Ascending aorta (tissue), 2 donors: ENCODE data around the gene CCDC86. TPM values are rescaled to one million over a fixed set of nuclear protein-coding genes. Genes with fewer than 3 reads are reported as not detected.

Experiments used
- DNase-seq, 2 donors: peaks; one replicate each; pipeline ENCODE4 v3.0.0-alpha.2; 2019; ENCODE audit warnings: low spot score in 2 of 2
- H3K27ac ChIP-seq, 2 donors: fragments of 200-600 bp; sonication (generic); one replicate each; pipeline ENCODE4 v1.5.1; 2016 to 2017; ENCODE audit warnings: mild to moderate bottlenecking in 1 of 2
- H3K27me3 ChIP-seq: fragments of 200-600 bp; sonication (generic); one replicate; pipeline ENCODE4 v1.5.1; 2017
- H3K36me3 ChIP-seq, 2 donors: fragments of 200-600 bp; sonication (generic); one replicate each; pipeline ENCODE4 v1.5.1; 2016
- H3K4me1 ChIP-seq, 2 donors: fragments of 200-600 bp; sonication (generic); one replicate each; pipeline ENCODE4 v1.5.1; 2016 to 2017; ENCODE audit warnings: mild to moderate bottlenecking in 1 of 2
- H3K4me3 ChIP-seq, 2 donors: fragments of 200-600 bp; sonication (generic); one replicate each; pipeline ENCODE4 v1.5.1; 2016 to 2017; ENCODE audit warnings: mild to moderate bottlenecking in 1 of 2
- H3K9me3 ChIP-seq, 2 donors: fragments of 200-600 bp; sonication (generic); one replicate each; pipeline ENCODE4 v1.5.1; 2016
- intact Hi-C: fragments of 100-400 bp; cut with DNase I; formaldehyde crosslinking; loops from one replicate; pipeline ENCODE4 v1.15.1; 2023
- total RNA-seq: library from RNA; depleted of rRNA; stranded (reverse); fragments of >200 nt; gene quantifications from one replicate; pipeline ENCODE4 v1.1.0, GENCODE V29; 2016
- TF ChIP-seq, protein P1 (sequence below), 3 experiments: fragments of 200-600 bp in 2 of 3; fragments of 450-650 bp in 1 of 3; sonication (generic) in 2 of 3; IDR thresholded peaks; one replicate each; pipeline ENCODE4 v1.5.1; 2016 to 2019; ENCODE audit warnings: antibody characterized with exemption in 3 of 3, mild to moderate bottlenecking in 1 of 3, moderate library complexity in 1 of 3

Gene CCDC86
- total RNA-seq, 1 donor from 2014 or later, result 16.0 TPM

DNA sequence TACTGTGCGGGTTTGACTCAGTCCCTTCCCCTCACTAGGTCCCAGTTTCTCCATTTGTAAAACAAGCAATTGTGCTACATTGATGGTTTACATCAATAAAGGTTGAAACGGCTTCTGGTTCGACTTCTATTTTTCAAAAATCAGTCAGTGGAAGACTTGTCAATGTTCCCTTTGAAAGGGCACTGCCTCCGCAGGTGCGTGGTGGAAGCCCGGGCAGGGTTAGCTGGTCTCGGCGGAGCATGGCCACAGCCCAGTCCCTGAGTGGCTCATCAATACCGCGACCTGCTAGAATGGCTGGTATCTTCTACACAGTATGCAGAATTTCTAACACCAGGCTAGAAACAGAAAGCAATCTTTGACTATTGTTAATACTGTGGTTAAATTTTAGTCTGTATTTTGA, 40.7 kb upstream of the CCDC86 start:
- H3K4me1 ChIP-seq, result no peaks in the 10 kb centered on the region
- intact Hi-C loops, result no loop called here
- TF ChIP-seq, protein P1, sequence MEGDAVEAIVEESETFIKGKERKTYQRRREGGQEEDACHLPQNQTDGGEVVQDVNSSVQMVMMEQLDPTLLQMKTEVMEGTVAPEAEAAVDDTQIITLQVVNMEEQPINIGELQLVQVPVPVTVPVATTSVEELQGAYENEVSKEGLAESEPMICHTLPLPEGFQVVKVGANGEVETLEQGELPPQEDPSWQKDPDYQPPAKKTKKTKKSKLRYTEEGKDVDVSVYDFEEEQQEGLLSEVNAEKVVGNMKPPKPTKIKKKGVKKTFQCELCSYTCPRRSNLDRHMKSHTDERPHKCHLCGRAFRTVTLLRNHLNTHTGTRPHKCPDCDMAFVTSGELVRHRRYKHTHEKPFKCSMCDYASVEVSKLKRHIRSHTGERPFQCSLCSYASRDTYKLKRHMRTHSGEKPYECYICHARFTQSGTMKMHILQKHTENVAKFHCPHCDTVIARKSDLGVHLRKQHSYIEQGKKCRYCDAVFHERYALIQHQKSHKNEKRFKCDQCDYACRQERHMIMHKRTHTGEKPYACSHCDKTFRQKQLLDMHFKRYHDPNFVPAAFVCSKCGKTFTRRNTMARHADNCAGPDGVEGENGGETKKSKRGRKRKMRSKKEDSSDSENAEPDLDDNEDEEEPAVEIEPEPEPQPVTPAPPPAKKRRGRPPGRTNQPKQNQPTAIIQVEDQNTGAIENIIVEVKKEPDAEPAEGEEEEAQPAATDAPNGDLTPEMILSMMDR (IDR thresholded peaks at IDR 0.05), result no peak
- no peaks in the 10 kb centered on the region for H3K36me3 ChIP-seq
- no peaks in the 10 kb centered on the region for H3K27me3 ChIP-seq
- H3K9me3 ChIP-seq, result no peaks in the 10 kb centered on the region
- no peak overlapping the region for H3K27ac ChIP-seq
- no peak for DNase-seq
- H3K4me3 ChIP-seq, result no peak overlapping the region

DNA sequence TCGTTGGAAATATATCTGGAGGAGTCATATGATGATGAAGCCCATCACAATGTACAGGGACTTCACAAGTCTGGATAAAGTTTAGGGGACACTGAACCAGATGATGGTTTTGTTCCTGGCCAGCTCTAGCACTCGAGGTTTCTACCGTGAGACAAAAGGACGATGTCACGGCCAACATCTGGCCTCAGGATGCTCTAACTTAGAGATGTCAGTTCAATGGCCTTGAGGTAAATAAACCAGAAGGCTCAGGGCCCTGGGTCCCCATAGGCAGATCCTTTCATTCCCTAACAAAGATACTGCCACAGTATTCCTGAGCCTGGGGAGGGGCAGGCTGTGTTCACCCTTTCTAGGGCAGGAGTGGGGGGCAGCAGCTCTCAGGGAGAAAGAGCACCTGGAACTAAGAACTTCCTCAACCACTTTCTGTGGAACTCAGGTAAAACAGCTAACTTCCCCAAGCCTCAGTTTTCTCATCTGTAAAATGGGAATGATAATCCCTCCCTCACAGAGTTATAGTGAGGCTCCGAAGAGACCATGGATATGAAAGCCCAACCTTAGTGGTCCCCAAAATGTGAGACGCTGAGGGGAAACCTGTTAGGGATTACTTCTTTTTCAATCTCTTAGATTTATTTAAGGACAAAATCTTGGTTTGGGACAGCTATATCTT, 38.5 kb upstream of the CCDC86 start:
- Histone ChIP-seq H3K4me1 (no peaks in the 10 kb centered on the region), H3K27ac (no peak overlapping the region), H3K9me3 (no peaks in the 10 kb centered on the region), H3K36me3 (no peaks in the 10 kb centered on the region), H3K27me3 (no peaks in the 10 kb centered on the region), H3K4me3 (no peak overlapping the region)
- DNase-seq, result no peak
- TF ChIP-seq, protein P1 (IDR thresholded peaks at IDR 0.05), result no peak
- intact Hi-C loops, result no loop called here

GRCh38 chr11:60809249-60809648, 32.7 kb upstream of the CCDC86 start:
- no peak overlapping the region for H3K27ac ChIP-seq
- H3K9me3 ChIP-seq, result no peaks in the 10 kb centered on the region
- no peaks in the 10 kb centered on the region for H3K27me3 ChIP-seq
- TF ChIP-seq, protein P1 (IDR thresholded peaks at IDR 0.05), result no peak
- no peak overlapping the region for H3K4me3 ChIP-seq
- no peak for DNase-seq
- H3K36me3 ChIP-seq, result no peaks in the 10 kb centered on the region
- H3K4me1 ChIP-seq, result no peaks in the 10 kb centered on the region
- intact Hi-C loops, result no loop called here

DNA sequence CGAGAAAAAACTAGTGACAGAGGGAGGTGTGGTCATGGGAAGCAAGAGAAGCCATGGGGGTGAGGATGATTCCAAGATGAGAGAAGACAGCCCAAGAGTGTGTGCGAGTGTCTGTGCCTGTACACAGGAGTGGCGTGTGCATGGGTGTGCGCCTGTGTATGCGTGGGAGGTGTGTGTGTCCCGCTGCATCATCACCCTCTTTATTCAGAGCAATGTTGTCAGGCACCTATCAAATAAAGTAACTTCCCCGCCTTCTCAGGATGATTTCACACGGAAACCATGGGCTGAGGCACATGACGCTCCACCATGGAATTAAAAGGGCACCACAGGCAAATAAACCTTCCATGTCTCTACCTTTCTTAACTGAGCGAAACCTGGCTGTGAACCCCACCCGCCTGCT, 32.2 kb upstream of the CCDC86 start:
- no peaks in the 10 kb centered on the region for H3K27me3 ChIP-seq
- no peaks in the 10 kb centered on the region for H3K9me3 ChIP-seq
- intact Hi-C loops, result no loop called here
- TF ChIP-seq, protein P1 (IDR thresholded peaks at IDR 0.05), result no peak
- no peaks in the 10 kb centered on the region for H3K4me1 ChIP-seq
- no peak overlapping the region for H3K4me3 ChIP-seq
- H3K36me3 ChIP-seq, result no peaks in the 10 kb centered on the region
- no peak overlapping the region for H3K27ac ChIP-seq
- DNase-seq, result no peak

- intact Hi-C loops, result no loop called here
- H3K27me3 ChIP-seq, result no peaks in the 10 kb centered on the region
- no peaks in the 10 kb centered on the region for H3K4me1 ChIP-seq
- no peaks in the 10 kb centered on the region for H3K9me3 ChIP-seq
- no peaks in the 10 kb centered on the region for H3K36me3 ChIP-seq
- no peak for DNase-seq
- no peak overlapping the region for H3K4me3 ChIP-seq
- H3K27ac ChIP-seq, result no peak overlapping the region
- TF ChIP-seq, protein P1 (IDR thresholded peaks at IDR 0.05), result no peak
Observed at GRCh38 chr11:60810151-60810550, 31.8 kb upstream of the CCDC86 start.

GRCh38 chr11:60810569-60810968, 31.3 kb upstream of the CCDC86 start:
- H3K36me3 ChIP-seq, result no peaks in the 10 kb centered on the region
- intact Hi-C loops, result no loop called here
- no peaks in the 10 kb centered on the region for H3K9me3 ChIP-seq
- no peak overlapping the region for H3K27ac ChIP-seq
- H3K4me1 ChIP-seq, result no peaks in the 10 kb centered on the region
- H3K27me3 ChIP-seq, result no peaks in the 10 kb centered on the region
- no peak overlapping the region for H3K4me3 ChIP-seq
- no peak for DNase-seq
- TF ChIP-seq, protein P1 (IDR thresholded peaks at IDR 0.05), result no peak
